Measurements from ENCODE around the gene ARRB2. TPM values are rescaled to one million over a fixed set of nuclear protein-coding genes. Genes with fewer than 3 reads are reported as not detected.
A peak's percentile ranks its signal among the peaks of the same experiment; 100 is the strongest.

ARRB2 gene
- total and polyA plus RNA-seq, 2 of the 13 experiments (the other 11 are each of a cell fraction or from before 2014, with no cell fraction given) = 21.5 to 49.2 TPM

- no peak for TF ChIP-seq ZBTB46 (CRISPR knock-in tag; IDR thresholded peaks at IDR 0.05; ENCODE audit: borderline replicate concordance)
- peak; percentile 72; the same call in 1 of the 2 replicates for TF ChIP-seq DMAP1 (CRISPR knock-in tag; IDR thresholded peaks at IDR 0.05)
- TF ChIP-seq EP300 (IDR thresholded peaks at IDR 0.05; ENCODE audit: low read depth in 2 of 2, low read length in 2 of 2) = 0 out of 4 replicates have a peak, but pooled peaks of 1 of the 2 experiments have one; percentile 13
- no peak for TF ChIP-seq EP300 (CRISPR knock-in tag; IDR thresholded peaks at IDR 0.05; ENCODE audit: borderline replicate concordance)
- no peak for TF ChIP-seq MED1 (CRISPR knock-in tag; IDR thresholded peaks at IDR 0.05)
- peak; percentile 55 for TF ChIP-seq YY1 (IDR thresholded peaks at IDR 0.05; ENCODE audit: insufficient read depth, insufficient replicate concordance, low read depth, low read length)
- no peak for TF ChIP-seq ZBTB1 (CRISPR knock-in tag; IDR thresholded peaks at IDR 0.05; ENCODE audit: borderline replicate concordance)
- TF ChIP-seq ZNF292 (CRISPR knock-in tag; IDR thresholded peaks at IDR 0.05; ENCODE audit: borderline replicate concordance, low read depth) = no peak; the same call in 1 of the 2 replicates
- TF ChIP-seq AGO2 (optimal IDR thresholded peaks at IDR 0.05; ENCODE audit: low read depth, low read length) = no peak
- no peak for TF ChIP-seq NKX3-1 (CRISPR knock-in tag; IDR thresholded peaks at IDR 0.05)
- TF ChIP-seq MXI1 (IDR thresholded peaks at IDR 0.05; ENCODE audit: borderline replicate concordance, low read depth, low read length) = peak; percentile 78; the same call in 1 of the 3 replicates
- no peak for TF ChIP-seq ZHX2 (IDR thresholded peaks at IDR 0.05; ENCODE audit: low read depth)
- no peak for TF ChIP-seq ZHX2 (CRISPR knock-in tag; IDR thresholded peaks at IDR 0.05; ENCODE audit: borderline replicate concordance)
- no peak; the same call in 1 of the 2 replicates for TF ChIP-seq ZNF644 (CRISPR knock-in tag; IDR thresholded peaks at IDR 0.05; ENCODE audit: low read depth)
- TF ChIP-seq NFATC3 (CRISPR knock-in tag; IDR thresholded peaks at IDR 0.05) = 0 out of 2 replicates have a peak, but pooled peaks have one; percentile 64
- no peak for TF ChIP-seq ZNF513 (CRISPR knock-in tag; conservative IDR thresholded peaks at IDR 0.05)
- TF ChIP-seq ZNF704 (CRISPR knock-in tag; IDR thresholded peaks at IDR 0.05; ENCODE audit: borderline replicate concordance) = no peak
- no peak for TF ChIP-seq SRSF9 (IDR thresholded peaks at IDR 0.05; ENCODE audit: borderline replicate concordance, insufficient read depth, low read depth, low read length, poor library complexity, severe bottlenecking)
Observed at GRCh38 chr17:4709794-4710692, at the start of gene ARRB2 (continued).

Data from HepG2 (cell line).